Transverse colon (tissue), 4 donors: ENCODE data around the gene IZUMO4. TPM values are rescaled to one million over a fixed set of nuclear protein-coding genes. Genes with fewer than 3 reads are reported as not detected.

ENCODE experiments used
- DNase-seq: peaks from one replicate; pipeline ENCODE4 v3.0.0-alpha.2; 2019
- H3K27ac ChIP-seq, 4 donors: fragments of 200-600 bp; sonication (generic); 2 replicates each; pipeline ENCODE4 v1.5.1; 2016 to 2018; ENCODE audit warnings: inconsistent platforms in 4 of 4
- H3K27me3 ChIP-seq: fragments of 200-600 bp; sonication (generic); 2 replicates; pipeline ENCODE4 v1.5.1; 2017; ENCODE audit warnings: inconsistent platforms
- H3K36me3 ChIP-seq, 4 donors: fragments of 200-600 bp; sonication (generic); 2 replicates each; pipeline ENCODE4 v1.5.1; 2017 to 2019; ENCODE audit warnings: inconsistent platforms in 4 of 4
- H3K4me1 ChIP-seq, 4 donors: fragments of 200-600 bp; sonication (generic); 2 replicates each; pipeline ENCODE4 v1.5.1; 2017 to 2020; ENCODE audit warnings: inconsistent platforms in 4 of 4
- H3K4me3 ChIP-seq, 4 donors: fragments of 200-600 bp; sonication (generic); 1 replicate in 1 of 4; 2 replicates in 3 of 4; pipeline versions ENCODE4 v1.5.1 to v1.6.1; 2017 to 2019; ENCODE audit warnings: inconsistent platforms in 4 of 4
- H3K9me3 ChIP-seq, 2 donors: fragments of 200-600 bp; sonication (generic); 2 replicates each; pipeline ENCODE4 v1.5.1; 2017 to 2019; ENCODE audit warnings: inconsistent platforms in 2 of 2
- EP300 ChIP-seq: sonication (generic); formaldehyde crosslinking; IDR thresholded peaks from one replicate; pipeline ENCODE4 v1.6.1; 2017; ENCODE audit warnings: antibody characterized with exemption, low read depth
- POLR2A ChIP-seq: fragments of 450-650 bp; IDR thresholded peaks from one replicate; pipeline ENCODE4 v1.6.1; 2016; ENCODE audit warnings: antibody characterized with exemption, mild to moderate bottlenecking, moderate library complexity
- POLR2AphosphoS5 ChIP-seq, 3 donors: sonication (generic); formaldehyde crosslinking; IDR thresholded peaks; one replicate each; pipeline ENCODE4 v1.6.1; 2016; ENCODE audit warnings: antibody characterized with exemption in 3 of 3
- WGBS, 2 donors: methylation state at CpG; one replicate each; pipeline ENCODE4 v1.1.5; 2018; ENCODE audit warnings: low coverage in 1 of 2; 5-methylcytosine and 5-hydroxymethylcytosine counted together
- in situ Hi-C, 4 donors: fragments of 200-750 bp; cut with MboI; loops; one replicate each; pipeline versions ENCODE4 v1.15.0 to v1.15.1; 2017; ENCODE audit warnings: low sequenced_read_pairs in 3 of 4, low pct_ligation_motif_present in 1 of 4, low pct_unique_long_range_greater_than_20kb in 1 of 4
- intact Hi-C: fragments of 100-400 bp; cut with DNase I; formaldehyde crosslinking; loops from one replicate; pipeline ENCODE4 v1.15.1; 2023; ENCODE audit warnings: low total_unique reads
- total RNA-seq, 4 donors: library from RNA; depleted of rRNA; stranded (reverse); fragments of >200 nt; gene quantifications; one replicate each; pipeline ENCODE4 v1.1.0, GENCODE V29; 2016
- TF ChIP-seq, protein P1 (sequence below), 5 experiments: fragments of 200-600 bp in 3 of 5; fragments of 450-650 bp in 2 of 5; sonication (generic) in 3 of 5; IDR thresholded peaks; 1 replicate in 2 of 5; 2 replicates in 3 of 5; pipeline ENCODE4 v1.5.1; 2016 to 2017; ENCODE audit warnings: antibody characterized with exemption in 5 of 5, inconsistent platforms in 3 of 5, mild to moderate bottlenecking in 2 of 5, moderate library complexity in 1 of 5

Gene IZUMO4
- total RNA-seq, 4 donors from 2014 or later: 2.3 to 5.4 TPM; not detected in 2

DNA sequence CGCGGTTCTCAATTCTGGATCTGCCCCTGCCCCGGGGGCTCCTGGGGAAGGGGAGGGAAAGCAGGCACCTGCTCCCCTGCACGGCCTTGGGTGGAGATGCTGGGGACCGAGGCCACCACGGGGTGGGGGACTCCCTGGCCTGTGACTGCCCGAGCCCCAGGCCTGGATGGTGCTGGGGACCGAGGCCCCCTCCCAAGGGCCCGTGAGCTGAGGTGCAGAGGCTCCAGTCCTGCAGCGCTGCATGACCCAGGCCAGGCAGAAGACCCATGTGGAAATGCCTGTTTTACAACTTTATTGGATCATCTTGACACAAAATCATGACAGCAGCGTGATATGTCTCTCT lies 4.0 kb downstream of the IZUMO4 start:
- H3K4me1 ChIP-seq: peaks cover 6 to 10% (median 9%) of the 10 kb centered on the region in 4 donors
- no peaks in the 10 kb centered on the region for H3K27me3 ChIP-seq
- TF ChIP-seq POLR2AphosphoS5 (IDR thresholded peaks at IDR 0.05) (no peak), POLR2A (no peak), EP300 (no peak)
- TF ChIP-seq, protein P1, sequence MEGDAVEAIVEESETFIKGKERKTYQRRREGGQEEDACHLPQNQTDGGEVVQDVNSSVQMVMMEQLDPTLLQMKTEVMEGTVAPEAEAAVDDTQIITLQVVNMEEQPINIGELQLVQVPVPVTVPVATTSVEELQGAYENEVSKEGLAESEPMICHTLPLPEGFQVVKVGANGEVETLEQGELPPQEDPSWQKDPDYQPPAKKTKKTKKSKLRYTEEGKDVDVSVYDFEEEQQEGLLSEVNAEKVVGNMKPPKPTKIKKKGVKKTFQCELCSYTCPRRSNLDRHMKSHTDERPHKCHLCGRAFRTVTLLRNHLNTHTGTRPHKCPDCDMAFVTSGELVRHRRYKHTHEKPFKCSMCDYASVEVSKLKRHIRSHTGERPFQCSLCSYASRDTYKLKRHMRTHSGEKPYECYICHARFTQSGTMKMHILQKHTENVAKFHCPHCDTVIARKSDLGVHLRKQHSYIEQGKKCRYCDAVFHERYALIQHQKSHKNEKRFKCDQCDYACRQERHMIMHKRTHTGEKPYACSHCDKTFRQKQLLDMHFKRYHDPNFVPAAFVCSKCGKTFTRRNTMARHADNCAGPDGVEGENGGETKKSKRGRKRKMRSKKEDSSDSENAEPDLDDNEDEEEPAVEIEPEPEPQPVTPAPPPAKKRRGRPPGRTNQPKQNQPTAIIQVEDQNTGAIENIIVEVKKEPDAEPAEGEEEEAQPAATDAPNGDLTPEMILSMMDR (IDR thresholded peaks at IDR 0.05): no peak
- 91 to 100% methylated on average over 1 to 11 of the region's 11 CpGs for WGBS, 2 donors
- in situ Hi-C loops: no loop called here
- no peak for DNase-seq
- no peak overlapping the region for H3K4me3 ChIP-seq
- no peaks in the 10 kb centered on the region for H3K9me3 ChIP-seq
- H3K27ac ChIP-seq: no peak overlapping the region
- peaks cover 0 to 27% (median 8%) of the 10 kb centered on the region in 4 donors for H3K36me3 ChIP-seq
- intact Hi-C loops: no loop called here

- in situ Hi-C loops (no loop called here), intact Hi-C loops (no loop called here)
- no peak overlapping the region for H3K4me3 ChIP-seq
- 90 to 92% methylated on average over 12 to 45 of the region's 45 CpGs for WGBS, 2 donors
- no peak overlapping the region for H3K27ac ChIP-seq
- H3K27me3 ChIP-seq: no peaks in the 10 kb centered on the region
- peaks cover 6 to 10% (median 9%) of the 10 kb centered on the region in 4 donors for H3K4me1 ChIP-seq
- TF ChIP-seq EP300 (no peak), POLR2AphosphoS5 (IDR thresholded peaks at IDR 0.05) (no peak), POLR2A (no peak)
- TF ChIP-seq, protein P1 (IDR thresholded peaks at IDR 0.05): no peak
- H3K9me3 ChIP-seq: no peaks in the 10 kb centered on the region
- H3K36me3 ChIP-seq: peaks cover 0 to 36% (median 13%) of the 10 kb centered on the region in 4 donors
- no peak for DNase-seq
These were observed 5.0 kb downstream of the IZUMO4 start for GRCh38 chr19:2101417-2102335.

GRCh38 chr19:2103045-2103707 lies 6.5 kb downstream of the IZUMO4 start:
- WGBS, 2 donors: 60 to 91% methylated on average over 2 to 19 of the region's 20 CpGs
- intact Hi-C loops (no loop called here), in situ Hi-C loops (no loop called here)
- Histone ChIP-seq H3K27me3 (no peaks in the 10 kb centered on the region), H3K36me3 (peaks cover 0 to 43% (median 16%) of the 10 kb centered on the region in 4 donors), H3K4me1 (no peaks in the 10 kb centered on the region), H3K9me3 (no peaks in the 10 kb centered on the region), H3K4me3 (no peak overlapping the region), H3K27ac (no peak overlapping the region)
- no peak for DNase-seq
- TF ChIP-seq EP300: no peak
- TF ChIP-seq, protein P1 (IDR thresholded peaks at IDR 0.05): no peak
- TF ChIP-seq POLR2AphosphoS5 (IDR thresholded peaks at IDR 0.05): no peak
- no peak for TF ChIP-seq POLR2A

- WGBS, 2 donors: 91 to 94% methylated on average over 5 to 23 of the region's 23 CpGs
- TF ChIP-seq POLR2A (no peak), POLR2AphosphoS5 (IDR thresholded peaks at IDR 0.05) (no peak), EP300 (no peak)
- TF ChIP-seq, protein P1 (IDR thresholded peaks at IDR 0.05): no peak
These were observed 11.7 kb downstream of the IZUMO4 start for GRCh38 chr19:2108251-2109016.

More at GRCh38 chr19:2108251-2109016, 11.7 kb downstream of the IZUMO4 start:
- peaks cover 0 to 66% (median 32%) of the 10 kb centered on the region in 4 donors for H3K36me3 ChIP-seq
- no peak overlapping the region for H3K27ac ChIP-seq
- in situ Hi-C loops: no loop called here
- DNase-seq: no peak
- intact Hi-C loops: no loop called here
- H3K4me3 ChIP-seq: no peak overlapping the region
- H3K9me3 ChIP-seq: no peaks in the 10 kb centered on the region
- no peaks in the 10 kb centered on the region for H3K4me1 ChIP-seq
- H3K27me3 ChIP-seq: no peaks in the 10 kb centered on the region
